ENCODE results near the gene TTC33. TPM values are rescaled to one million over a fixed set of nuclear protein-coding genes. Genes with fewer than 3 reads are reported as not detected.

TTC33 gene
- total and polyA plus RNA-seq, 2 donors (not counting 1 experiment from before 2014, with no cell fraction given) = 2.1 to 15.8 TPM

- H3K27me3 Mint-ChIP-seq = no peaks in the 10 kb centered on the region
- H3K9me3 Mint-ChIP-seq (ENCODE audit: insufficient read depth) = no peaks in the 10 kb centered on the region
- peaks cover 26% of the 10 kb centered on the region for H3K4me1 Mint-ChIP-seq
- H3K36me3 ChIP-seq (replicated peaks in 1 of 2; ENCODE audit: control extremely low read depth in 1 of 2, control insufficient read depth in 1 of 2, extremely low read depth in 1 of 2, insufficient read depth in 2 of 2, low read length in 1 of 2) = peaks cover 0 to 10% of the 10 kb centered on the region in 2 experiments
- H3K79me2 ChIP-seq (ENCODE audit: control insufficient read depth, insufficient read depth, low read length) = peaks cover 67% of the 10 kb centered on the region
- H3K4me3 ChIP-seq (ENCODE audit: control extremely low read depth in 1 of 5, extremely low read depth in 1 of 5, insufficient read depth in 1 of 5, low read depth in 2 of 5, low read length in 4 of 5) = no peak overlapping the region
- DNase-seq (no peak), ATAC-seq (ENCODE audit: low read depth) (no peak)
- peaks cover 30% of the 10 kb centered on the region for H4K20me1 ChIP-seq (ENCODE audit: control insufficient read depth, insufficient read depth, low read length, poor library complexity, severe bottlenecking)
- CTCF ChIA-PET = interaction anchor here (0.6 to 1.0 kb wide), 2 partner anchors 13 to 1021 kb away, joined by 3 read pairs; no protein-coding TSS in a partner anchor
- POLR2A ChIA-PET = no interaction called here
- intact Hi-C loops (cut with micrococcal nuclease) = no loop called here
- no peak overlapping the region for H3K9ac ChIP-seq (ENCODE audit: low read length)
- TF ChIP-seq CTCF (IDR thresholded peaks at IDR 0.05) (no peak), EZH2 (IDR thresholded peaks at IDR 0.05; ENCODE audit: borderline replicate concordance, insufficient read depth, low read depth, low read length, poor library complexity, severe bottlenecking) (no peak)
- no peak overlapping the region for H3K4me3 Mint-ChIP-seq
- H3K27ac Mint-ChIP-seq = no peak overlapping the region
- 65% methylated on average over 4 of the region's 4 CpGs for WGBS (ENCODE audit: insufficient coverage)
- H3K9me3 ChIP-seq (ENCODE audit: control extremely low read depth in 1 of 3, control insufficient read depth in 2 of 3, insufficient read depth in 1 of 3, low read length in 2 of 3) = peaks cover 0 to 1% (median 0%) of the 10 kb centered on the region in 3 donors
- H3K27ac ChIP-seq (ENCODE audit: low read length in 2 of 2) = no peak overlapping the region
- H3K4me1 ChIP-seq (ENCODE audit: control insufficient read depth in 2 of 2, insufficient read depth in 2 of 2, low read length in 2 of 2) = peaks cover 0 to 8% of the 10 kb centered on the region in 2 donors
- H2AFZ ChIP-seq (ENCODE audit: insufficient read depth, low read depth, low read length, poor library complexity, severe bottlenecking) = no peak overlapping the region
- no peak overlapping the region for H3K4me2 ChIP-seq (replicated peaks; ENCODE audit: low read depth, low read length, poor library complexity, severe bottlenecking)
- no peaks in the 10 kb centered on the region for H3K27me3 ChIP-seq (replicated peaks in 1 of 4; ENCODE audit: control extremely low read depth in 1 of 4, control insufficient read depth in 3 of 4, insufficient read depth in 4 of 4, low read length in 3 of 4)
Observed at GRCh38 chr5:40746703-40747102, 9.1 kb downstream of the TTC33 start.

DNA sequence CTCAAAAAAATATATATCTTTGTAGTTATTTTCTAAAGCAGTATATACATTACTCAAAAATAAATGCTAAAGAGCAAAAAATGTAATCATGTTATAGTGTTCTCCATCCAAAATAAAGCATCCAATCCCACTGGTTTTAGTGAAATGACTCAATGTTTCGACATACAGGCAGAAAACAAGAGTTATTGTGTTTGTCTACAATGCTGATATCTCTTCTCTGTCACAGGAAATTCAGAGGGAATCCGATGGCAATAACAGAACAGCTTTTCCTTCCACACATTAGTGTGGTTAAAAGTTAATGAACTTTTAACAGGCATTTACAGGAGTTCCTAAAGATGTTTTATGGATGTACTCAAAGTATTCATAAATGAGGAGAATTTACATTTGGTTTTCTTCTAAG lies 12.0 kb downstream of the TTC33 start:
- no peak for DNase-seq
- intact Hi-C loops (cut with micrococcal nuclease) = no loop called here
- H3K4me1 ChIP-seq (ENCODE audit: control insufficient read depth in 2 of 2, insufficient read depth in 2 of 2, low read length in 2 of 2) = peaks cover 0 to 8% of the 10 kb centered on the region in 2 donors
- no peak overlapping the region for H3K4me2 ChIP-seq (replicated peaks; ENCODE audit: low read depth, low read length, poor library complexity, severe bottlenecking)
- peaks cover 42% of the 10 kb centered on the region for H3K79me2 ChIP-seq (ENCODE audit: control insufficient read depth, insufficient read depth, low read length)
- no peak overlapping the region for H3K9ac ChIP-seq (ENCODE audit: low read length)
- H3K27me3 Mint-ChIP-seq = no peaks in the 10 kb centered on the region
- no CpG with 5 or more reads among the region's 2 CpGs for WGBS (ENCODE audit: insufficient coverage)
- H3K4me1 Mint-ChIP-seq = peaks cover 15% of the 10 kb centered on the region
- H4K20me1 ChIP-seq (ENCODE audit: control insufficient read depth, insufficient read depth, low read length, poor library complexity, severe bottlenecking) = peaks cover 23% of the 10 kb centered on the region
- H3K4me3 ChIP-seq (ENCODE audit: control extremely low read depth in 1 of 5, extremely low read depth in 1 of 5, insufficient read depth in 1 of 5, low read depth in 2 of 5, low read length in 4 of 5) = no peak overlapping the region
- TF ChIP-seq EZH2 (IDR thresholded peaks at IDR 0.05; ENCODE audit: borderline replicate concordance, insufficient read depth, low read depth, low read length, poor library complexity, severe bottlenecking) (no peak), CTCF (IDR thresholded peaks at IDR 0.05) (no peak)
- H3K9me3 ChIP-seq (ENCODE audit: control extremely low read depth in 1 of 3, control insufficient read depth in 2 of 3, insufficient read depth in 1 of 3, low read length in 2 of 3) = peaks cover 0 to 4% (median 4%) of the 10 kb centered on the region in 3 donors
- H3K27ac ChIP-seq (ENCODE audit: low read length in 2 of 2) = no peak overlapping the region
- no peak for ATAC-seq (ENCODE audit: low read depth)
- ChIA-PET CTCF (no interaction called here), POLR2A (no interaction called here)
- H3K27ac Mint-ChIP-seq = no peak overlapping the region
- no peak overlapping the region for H3K4me3 Mint-ChIP-seq
- no peaks in the 10 kb centered on the region for H3K27me3 ChIP-seq (replicated peaks in 1 of 4; ENCODE audit: control extremely low read depth in 1 of 4, control insufficient read depth in 3 of 4, insufficient read depth in 4 of 4, low read length in 3 of 4)
- H3K9me3 Mint-ChIP-seq (ENCODE audit: insufficient read depth) = peaks cover 7% of the 10 kb centered on the region
- no peak overlapping the region for H2AFZ ChIP-seq (ENCODE audit: insufficient read depth, low read depth, low read length, poor library complexity, severe bottlenecking)
- peaks cover 3 to 30% of the 10 kb centered on the region in 2 experiments for H3K36me3 ChIP-seq (replicated peaks in 1 of 2; ENCODE audit: control extremely low read depth in 1 of 2, control insufficient read depth in 1 of 2, extremely low read depth in 1 of 2, insufficient read depth in 2 of 2, low read length in 1 of 2)
